ENCODE results near the gene LAMA3. TPM values are rescaled to one million over a fixed set of nuclear protein-coding genes. Genes with fewer than 3 reads are reported as not detected.

The LAMA3 gene
- total RNA-seq, 1 donor from 2014 or later: 126 TPM

DNA sequence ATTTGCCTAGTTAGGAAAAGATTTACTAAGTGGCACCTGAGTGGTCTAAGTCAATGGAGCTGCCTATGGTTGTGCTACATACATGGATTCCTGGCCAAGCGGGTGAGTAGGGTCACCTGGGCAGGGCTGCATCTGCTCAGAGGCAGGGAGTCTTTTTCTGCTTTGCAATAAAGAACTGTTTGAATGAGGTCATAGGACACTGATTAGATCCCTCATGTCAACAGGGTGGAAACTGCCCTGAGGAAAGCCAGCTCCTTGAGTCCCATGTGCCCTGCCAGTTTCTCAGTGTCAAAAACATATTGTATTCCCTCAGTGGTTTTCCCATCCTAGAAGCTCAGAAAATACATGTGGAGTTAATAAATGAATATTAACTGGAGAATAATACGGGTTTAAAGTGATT is 4.6 kb downstream of the LAMA3 start:
- H3K4me3 ChIP-seq (ENCODE audit: low read depth, low read length): no peak overlapping the region
- TF ChIP-seq CTCF (IDR thresholded peaks at IDR 0.05; ENCODE audit: insufficient read depth, low read length, poor library complexity, severe bottlenecking): no peak
- no peaks in the 10 kb centered on the region for H3K27me3 ChIP-seq (ENCODE audit: control insufficient read depth, insufficient read depth, low read length)
- no peaks in the 10 kb centered on the region for H3K36me3 ChIP-seq (ENCODE audit: control insufficient read depth, insufficient read depth, low read length)
- no peak for DNase-seq (ENCODE audit: low read depth)

DNA sequence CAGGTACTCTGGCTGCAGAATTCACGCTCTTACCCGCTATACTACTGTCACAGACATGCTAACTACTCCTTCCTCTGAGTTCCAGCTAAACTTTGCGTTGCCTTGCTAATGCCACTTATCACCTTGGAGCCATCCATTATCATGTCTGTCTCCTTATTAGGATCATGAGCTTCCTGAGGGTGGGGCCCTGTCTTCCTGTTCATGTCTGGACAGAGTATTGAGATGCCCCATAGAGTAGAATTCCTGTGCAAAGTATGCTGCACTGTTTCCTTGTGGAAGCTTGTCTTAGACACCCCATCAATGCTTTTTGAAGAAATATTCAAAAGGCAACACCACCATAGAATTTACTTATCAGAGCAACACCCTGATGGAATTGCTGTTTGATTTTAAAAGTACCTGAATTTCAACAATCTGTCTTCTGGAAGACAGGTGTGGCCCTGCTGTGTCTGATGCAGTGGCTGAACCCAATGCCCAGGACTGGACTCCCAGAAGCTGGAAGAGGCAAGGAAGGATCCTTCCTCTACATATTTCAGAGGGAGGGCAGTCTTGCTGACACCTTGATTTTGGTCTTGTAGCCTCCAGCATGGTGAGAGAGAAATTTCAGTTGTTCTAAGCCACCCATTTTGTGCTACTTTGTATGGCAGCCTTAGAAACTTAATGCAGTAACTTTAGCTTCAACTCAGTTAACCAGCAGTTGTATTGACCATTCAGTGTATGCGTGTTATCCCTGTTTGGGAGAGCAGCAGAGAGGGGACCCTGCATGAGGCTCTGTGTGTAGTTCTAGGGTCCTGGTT is 5.6 kb downstream of the LAMA3 start:
- TF ChIP-seq CTCF (IDR thresholded peaks at IDR 0.05; ENCODE audit: insufficient read depth, low read length, poor library complexity, severe bottlenecking): no peak
- DNase-seq (ENCODE audit: low read depth): no peak
- H3K36me3 ChIP-seq (ENCODE audit: control insufficient read depth, insufficient read depth, low read length): no peaks in the 10 kb centered on the region
- no peak overlapping the region for H3K4me3 ChIP-seq (ENCODE audit: low read depth, low read length)
- no peaks in the 10 kb centered on the region for H3K27me3 ChIP-seq (ENCODE audit: control insufficient read depth, insufficient read depth, low read length)

GRCh38 chr18:23701017-23701416 is 11.8 kb downstream of the LAMA3 start:
- Histone ChIP-seq H3K4me3 (ENCODE audit: low read depth, low read length) (no peak overlapping the region), H3K36me3 (ENCODE audit: control insufficient read depth, insufficient read depth, low read length) (no peaks in the 10 kb centered on the region), H3K27me3 (ENCODE audit: control insufficient read depth, insufficient read depth, low read length) (no peaks in the 10 kb centered on the region)
- DNase-seq (ENCODE audit: low read depth): no peak
- TF ChIP-seq CTCF (IDR thresholded peaks at IDR 0.05; ENCODE audit: insufficient read depth, low read length, poor library complexity, severe bottlenecking): no peak

- DNase-seq (ENCODE audit: low read depth): no peak
- H3K36me3 ChIP-seq (ENCODE audit: control insufficient read depth, insufficient read depth, low read length): no peaks in the 10 kb centered on the region
- H3K27me3 ChIP-seq (ENCODE audit: control insufficient read depth, insufficient read depth, low read length): no peaks in the 10 kb centered on the region
- no peak for TF ChIP-seq CTCF (IDR thresholded peaks at IDR 0.05; ENCODE audit: insufficient read depth, low read length, poor library complexity, severe bottlenecking)
- H3K4me3 ChIP-seq (ENCODE audit: low read depth, low read length): no peak overlapping the region
Observed at GRCh38 chr18:23701544-23702064, 12.4 kb downstream of the LAMA3 start.

- no peaks in the 10 kb centered on the region for H3K36me3 ChIP-seq (ENCODE audit: control insufficient read depth, insufficient read depth, low read length)
- no peak for TF ChIP-seq CTCF (IDR thresholded peaks at IDR 0.05; ENCODE audit: insufficient read depth, low read length, poor library complexity, severe bottlenecking)
- H3K4me3 ChIP-seq (ENCODE audit: low read depth, low read length): no peak overlapping the region
- no peak for DNase-seq (ENCODE audit: low read depth)
- no peaks in the 10 kb centered on the region for H3K27me3 ChIP-seq (ENCODE audit: control insufficient read depth, insufficient read depth, low read length)
Observed at GRCh38 chr18:23702606-23703005, 13.4 kb downstream of the LAMA3 start.

Data from kidney epithelial cell (primary cell).